Keratinocyte (primary cell): ENCODE measurements around the gene KLHDC8B. TPM values are rescaled to one million over a fixed set of nuclear protein-coding genes. Genes with fewer than 3 reads are reported as not detected.

Experiments
- DNase-seq: peaks from one replicate; pipeline ENCODE4 v3.0.0-alpha.2; 2011; ENCODE audit warnings: low read depth, missing footprints, low spot score
- FAIRE-seq: peaks from 2 replicates; lab custom pipeline; 2011; peaks lifted over from hg19 to GRCh38; lab: Jason Lieb, UNC
- H2AFZ ChIP-seq: 2 replicates; pipeline ENCODE4 v1.6.0; 2012; ENCODE audit warnings: low read length, control low read depth, inconsistent platforms; ENCODE audit not compliant: control insufficient read depth
- H3K27ac ChIP-seq: 2 replicates; pipeline ENCODE4 v1.5.1; 2011; ENCODE audit warnings: low read length; ENCODE audit not compliant: control insufficient read depth, insufficient read depth
- H3K27me3 ChIP-seq: 3 replicates; pipeline ENCODE4 v1.6.0; 2011; ENCODE audit warnings: low read length; ENCODE audit not compliant: control insufficient read depth, insufficient read depth; ENCODE audit errors: extremely low read depth
- H3K36me3 ChIP-seq, 2 experiments: 2 replicates in 1 of 2; 3 replicates in 1 of 2; pipeline ENCODE4 v1.5.1; 2011; ENCODE audit warnings: low read length in 2 of 2, mild to moderate bottlenecking in 1 of 2; ENCODE audit not compliant: control insufficient read depth in 2 of 2, insufficient read depth in 2 of 2; ENCODE audit errors: extremely low read depth in 1 of 2
- H3K4me1 ChIP-seq: 3 replicates; pipeline ENCODE4 v1.5.1; 2011; ENCODE audit warnings: low read length; ENCODE audit not compliant: control insufficient read depth, insufficient read depth; ENCODE audit errors: extremely low read depth
- H3K4me2 ChIP-seq: 3 replicates; pipeline ENCODE4 v1.6.0; 2011; ENCODE audit warnings: low read depth, low read length; ENCODE audit not compliant: control insufficient read depth, insufficient read depth; ENCODE audit errors: extremely low read depth
- H3K4me3 ChIP-seq, 3 experiments: fragments of 200-600 bp in 1 of 3; sonication (generic) in 1 of 3; 2 replicates in 2 of 3; 3 replicates in 1 of 3; pipeline ENCODE4 v1.5.1; 2011 to 2016; ENCODE audit warnings: low read length in 3 of 3, mild to moderate bottlenecking in 3 of 3, control low read depth in 2 of 3, inconsistent platforms in 1 of 3, low read depth in 1 of 3, mixed read lengths in 1 of 3, mixed run types in 1 of 3, moderate library complexity in 1 of 3; ENCODE audit not compliant: control insufficient read depth in 2 of 3, insufficient read depth in 2 of 3; ENCODE audit errors: extremely low read depth in 1 of 3
- H3K79me2 ChIP-seq: 2 replicates; pipeline ENCODE4 v1.6.0; 2012; ENCODE audit warnings: low read length; ENCODE audit not compliant: control insufficient read depth, insufficient read depth
- H3K9ac ChIP-seq: 3 replicates; pipeline ENCODE4 v1.6.0; 2011; ENCODE audit warnings: low read length; ENCODE audit not compliant: control insufficient read depth, insufficient read depth; ENCODE audit errors: extremely low read depth
- H3K9me1 ChIP-seq: 3 replicates; pipeline ENCODE4 v1.6.0; 2011; ENCODE audit warnings: low read length; ENCODE audit not compliant: control insufficient read depth, insufficient read depth; ENCODE audit errors: extremely low read depth
- H3K9me3 ChIP-seq: 2 replicates; pipeline ENCODE4 v1.5.1; 2012; ENCODE audit warnings: low read depth, low read length; ENCODE audit not compliant: control insufficient read depth
- H4K20me1 ChIP-seq: 3 replicates; pipeline ENCODE4 v1.6.0; 2011; ENCODE audit warnings: low read length; ENCODE audit not compliant: control insufficient read depth, insufficient read depth; ENCODE audit errors: extremely low read depth
- CTCF ChIP-seq, 3 experiments: IDR thresholded peaks in 1 of 3; conservative IDR thresholded peaks in 1 of 3; optimal IDR thresholded peaks in 1 of 3; 2 replicates in 2 of 3; 3 replicates in 1 of 3; pipeline versions ENCODE3 to v1.5.1; 2011; ENCODE audit warnings: low read length in 3 of 3, mild to moderate bottlenecking in 3 of 3, moderate library complexity in 2 of 3, control low read depth in 1 of 3, inconsistent platforms in 1 of 3; ENCODE audit not compliant: insufficient read depth in 2 of 3; ENCODE audit errors: extremely low read depth in 1 of 3
- EZH2 ChIP-seq: IDR thresholded peaks from one replicate; pipeline ENCODE4 v1.6.1; 2012; ENCODE audit warnings: inconsistent platforms, mild to moderate bottlenecking, low read length, moderate library complexity
- dilution Hi-C: fragments of 300-500 bp; cut with MboI; formaldehyde crosslinking; loops from one replicate; pipeline ENCODE4 v1.7.0; 2020; ENCODE audit warnings: low sequenced_read_pairs; ENCODE audit not compliant: extremely low pct_ligation_motif_present
- polyA plus RNA-seq, 5 experiments: library from polyadenylated mRNA; depleted of rRNA in 3 of 5; stranded (reverse) in 3 of 5; stranded (forward) in 1 of 5; unstranded in 1 of 5; fragments of >200 nt; gene quantifications; 1 replicate in 1 of 5; 2 replicates in 3 of 5; 3 replicates in 1 of 5; pipeline versions ENCODE4 v1.2.1 to v1.2.3, GENCODE V29; 2011 to 2012; ENCODE audit warnings: missing spikeins in 2 of 5, low read depth in 1 of 5, low replicate concordance in 1 of 5

KLHDC8B gene
- polyA plus RNA-seq, 1 donor (not counting 4 experiments of a cell fraction or from before 2014, with no cell fraction given): 19.5 TPM

GRCh38 chr3:49123687-49124086 lies 47.7 kb upstream of the KLHDC8B start:
- H3K4me2 ChIP-seq: no peak overlapping the region
- H4K20me1 ChIP-seq: no peaks in the 10 kb centered on the region
- TF ChIP-seq CTCF (optimal IDR thresholded peaks at IDR 0.05 in 1 of 3, IDR thresholded peaks at IDR 0.05 in 1 of 3, conservative IDR thresholded peaks at IDR 0.05 in 1 of 3; ENCODE audit: extremely low read depth in 1 of 3, insufficient read depth in 2 of 3, low read length in 3 of 3) (no peak), EZH2 (no peak)
- no peak for FAIRE-seq
- H3K36me3 ChIP-seq: peaks cover 33 to 38% of the 10 kb centered on the region in 2 experiments
- dilution Hi-C loops: no loop called here
- no peak overlapping the region for H3K4me3 ChIP-seq
- no peaks in the 10 kb centered on the region for H3K9me3 ChIP-seq
- H3K9ac ChIP-seq: no peak overlapping the region
- peaks cover 15% of the 10 kb centered on the region for H3K79me2 ChIP-seq
- H3K27ac ChIP-seq: no peak overlapping the region
- no peak for DNase-seq
- H2AFZ ChIP-seq: no peak overlapping the region
- H3K4me1 ChIP-seq: peaks cover 13% of the 10 kb centered on the region
- H3K27me3 ChIP-seq: no peaks in the 10 kb centered on the region
- peaks cover 2% of the 10 kb centered on the region for H3K9me1 ChIP-seq

GRCh38 chr3:49124203-49124602 lies 47.2 kb upstream of the KLHDC8B start:
- peaks cover 9% of the 10 kb centered on the region for H3K4me1 ChIP-seq
- dilution Hi-C loops: no loop called here
- no peaks in the 10 kb centered on the region for H4K20me1 ChIP-seq
- H3K79me2 ChIP-seq: peaks cover 9% of the 10 kb centered on the region
- H3K27me3 ChIP-seq: no peaks in the 10 kb centered on the region
- no peak overlapping the region for H3K4me2 ChIP-seq
- no peak overlapping the region for H3K9ac ChIP-seq
- FAIRE-seq (no peak), DNase-seq (no peak)
- H3K27ac ChIP-seq: no peak overlapping the region
- no peak for TF ChIP-seq CTCF (optimal IDR thresholded peaks at IDR 0.05 in 1 of 3, IDR thresholded peaks at IDR 0.05 in 1 of 3, conservative IDR thresholded peaks at IDR 0.05 in 1 of 3; ENCODE audit: extremely low read depth in 1 of 3, insufficient read depth in 2 of 3, low read length in 3 of 3)
- no peak for TF ChIP-seq EZH2
- H3K9me3 ChIP-seq: no peaks in the 10 kb centered on the region
- no peak overlapping the region for H2AFZ ChIP-seq
- H3K4me3 ChIP-seq: no peak overlapping the region
- H3K9me1 ChIP-seq: peaks cover 2% of the 10 kb centered on the region
- peaks cover 35 to 38% of the 10 kb centered on the region in 2 experiments for H3K36me3 ChIP-seq
